GM23338 (cell line): ENCODE data around the gene MTERF2. TPM values are rescaled to one million over a fixed set of nuclear protein-coding genes. Genes with fewer than 3 reads are reported as not detected.

Experiments used
- ATAC-seq: fragments of 200-7000 bp; cut with Tn5 transposase; 3 replicates; pipeline ENCODE4 v1.9.1; 2020
- DNase-seq: peaks from one replicate; pipeline ENCODE4 v3.0.0-alpha.2; 2015; ENCODE audit warnings: low spot score
- H2AFZ ChIP-seq: fragments of 200-600 bp; sonication (generic); 2 replicates; pipeline ENCODE4 v1.8.0; 2016; ENCODE audit warnings: antibody characterized with exemption, mild to moderate bottlenecking, moderate library complexity
- H3F3A ChIP-seq: fragments of 200-600 bp; sonication (generic); replicated peaks from 2 replicates; pipeline ENCODE4 v1.8.0; 2017; ENCODE audit warnings: antibody characterized with exemption, mixed run types, low read depth
- H3K27ac ChIP-seq: fragments of 200-600 bp; sonication (generic); 2 replicates; pipeline ENCODE4 v1.6.1; 2016; ENCODE audit warnings: low read depth
- H3K27me3 ChIP-seq: fragments of 200-600 bp; sonication (generic); 2 replicates; pipeline ENCODE4 v1.8.0; 2016; ENCODE audit warnings: mild to moderate bottlenecking, mixed run types, moderate library complexity; ENCODE audit not compliant: insufficient read depth
- H3K36me3 ChIP-seq: fragments of 200-600 bp; sonication (generic); 2 replicates; pipeline ENCODE4 v1.8.0; 2016; ENCODE audit warnings: mild to moderate bottlenecking; ENCODE audit not compliant: insufficient read depth
- H3K4me1 ChIP-seq: fragments of 200-600 bp; sonication (generic); 2 replicates; pipeline ENCODE4 v1.8.0; 2016; ENCODE audit warnings: mild to moderate bottlenecking, moderate library complexity; ENCODE audit not compliant: insufficient read depth
- H3K4me2 ChIP-seq: fragments of 200-600 bp; sonication (generic); 2 replicates; pipeline ENCODE4 v1.7.1; 2017; ENCODE audit warnings: mixed run types
- H3K4me3 ChIP-seq: fragments of 200-600 bp; sonication (generic); 2 replicates; pipeline ENCODE4 v1.6.1; 2016; ENCODE audit warnings: mixed run types
- H3K79me2 ChIP-seq: fragments of 200-600 bp; sonication (generic); replicated peaks from 2 replicates; pipeline ENCODE4 v1.8.0; 2017; ENCODE audit warnings: mild to moderate bottlenecking; ENCODE audit not compliant: insufficient read depth
- H3K9me2 ChIP-seq: fragments of 200-600 bp; sonication (generic); 2 replicates; pipeline ENCODE4 v1.8.0; 2017; ENCODE audit not compliant: insufficient read depth
- H4K20me1 ChIP-seq: fragments of 200-600 bp; sonication (generic); replicated peaks from 2 replicates; pipeline ENCODE4 v1.8.0; 2017; ENCODE audit warnings: mild to moderate bottlenecking; ENCODE audit not compliant: insufficient read depth
- H3K27ac Mint-ChIP-seq: 2 replicates; pipeline ENCODE4 v1.8.0; 2020; ENCODE audit warnings: inconsistent platforms, mild to moderate bottlenecking, moderate library complexity, mixed read lengths
- H3K27me3 Mint-ChIP-seq: 3 replicates; pipeline ENCODE4 v1.8.0; 2022; ENCODE audit warnings: low read depth, mild to moderate bottlenecking, moderate library complexity, mixed read lengths, inconsistent platforms; ENCODE audit not compliant: insufficient read depth, poor library complexity
- H3K36me3 Mint-ChIP-seq: 3 replicates; pipeline ENCODE4 v1.8.0; 2021; ENCODE audit warnings: low read depth, mild to moderate bottlenecking, inconsistent platforms, moderate library complexity, mixed read lengths
- H3K4me1 Mint-ChIP-seq: 3 replicates; pipeline ENCODE4 v1.8.0; 2020; ENCODE audit warnings: mild to moderate bottlenecking, inconsistent platforms, mixed read lengths
- H3K4me3 Mint-ChIP-seq: 3 replicates; pipeline ENCODE4 v1.8.0; 2021; ENCODE audit warnings: moderate library complexity, mild to moderate bottlenecking, inconsistent platforms, mixed read lengths
- H3K9me3 Mint-ChIP-seq: 3 replicates; pipeline ENCODE4 v1.8.0; 2020; ENCODE audit warnings: moderate library complexity, mild to moderate bottlenecking, inconsistent platforms, mixed read lengths
- CREB1 ChIP-seq: fragments of 250-450 bp; sonication (Bioruptor Pico); IDR thresholded peaks from 2 replicates; pipeline ENCODE4 v1.5.0; 2020; ENCODE audit warnings: low read depth, mild to moderate bottlenecking, moderate library complexity
- CTCF ChIP-seq, 2 experiments: fragments of 200-600 bp in 1 of 2; sonication (generic) in 1 of 2; conservative IDR thresholded peaks; 2 replicates each; pipeline versions ENCODE4 v1.5.1 to v1.6.1; 2016 to 2017; ENCODE audit warnings: antibody characterized with exemption in 2 of 2, low read depth in 2 of 2, mild to moderate bottlenecking in 2 of 2, moderate library complexity in 1 of 2
- EZH2 ChIP-seq: fragments of 200-600 bp; sonication (generic); IDR thresholded peaks from one replicate; pipeline ENCODE4 v1.8.0; 2017; ENCODE audit warnings: antibody characterized with exemption, mild to moderate bottlenecking, low read depth; ENCODE audit not compliant: unreplicated experiment
- EZH2phosphoT487 ChIP-seq: fragments of 200-600 bp; sonication (generic); IDR thresholded peaks from one replicate; pipeline ENCODE4 v1.8.1; 2018; ENCODE audit warnings: antibody characterized with exemption; ENCODE audit not compliant: unreplicated experiment
- JUNB ChIP-seq: IDR thresholded peaks from one replicate; pipeline ENCODE4 v1.6.1; 2016; ENCODE audit warnings: antibody characterized with exemption; ENCODE audit not compliant: unreplicated experiment
- NANOG ChIP-seq: IDR thresholded peaks from 2 replicates; pipeline ENCODE4 v1.6.1; 2016; ENCODE audit warnings: antibody characterized with exemption, borderline replicate concordance
- POLR2AphosphoS5 ChIP-seq: IDR thresholded peaks from 2 replicates; pipeline ENCODE4 v1.6.1; 2016; ENCODE audit warnings: antibody characterized with exemption, low read depth
- STAT1 ChIP-seq: IDR thresholded peaks from one replicate; pipeline ENCODE4 v1.6.1; 2016; ENCODE audit warnings: antibody characterized with exemption; ENCODE audit not compliant: unreplicated experiment
- ZNF114 ChIP-seq: fragments of 250-450 bp; sonication (Bioruptor Pico); IDR thresholded peaks from 2 replicates; pipeline ENCODE4 v1.5.0; 2020; ENCODE audit warnings: mild to moderate bottlenecking, moderate library complexity
- ZNF331 ChIP-seq: fragments of 250-450 bp; sonication (Bioruptor Pico); IDR thresholded peaks from 2 replicates; pipeline ENCODE4 v1.5.0; 2020; ENCODE audit warnings: low read depth, mild to moderate bottlenecking, moderate library complexity
- ZNF462 ChIP-seq: fragments of 250-450 bp; sonication (Bioruptor Pico); IDR thresholded peaks from 2 replicates; pipeline ENCODE4 v1.5.0; 2020; ENCODE audit warnings: mild to moderate bottlenecking, moderate library complexity
- polyA plus RNA-seq: library from polyadenylated mRNA; unstranded; fragments of >200 nt; fragmentation: Nextera tagmentation; extraction: Ambion mirVana; gene quantifications from 2 replicates; pipeline ENCODE4 v1.2.1, GENCODE V29; 2016
- total RNA-seq: library from RNA; depleted of rRNA; stranded (reverse); fragments of >200 nt; shearing (Covaris generic); gene quantifications from 2 replicates; pipeline ENCODE4 v1.2.3, GENCODE V29; 2014
- TF ChIP-seq, protein P1 (sequence below): IDR thresholded peaks from one replicate; pipeline ENCODE4 v1.6.1; 2018; ENCODE audit warnings: antibody characterized with exemption; ENCODE audit not compliant: unreplicated experiment
- TF ChIP-seq, protein P2 (sequence below): IDR thresholded peaks from 2 replicates; pipeline ENCODE4 v1.6.1; 2016; ENCODE audit warnings: antibody characterized with exemption

Gene MTERF2
- total and polyA plus RNA-seq, 2 experiments from 2014 or later, result 9.2 to 11.0 TPM

- Mint-ChIP-seq H3K4me3 (no peak overlapping the region), H3K27me3 (peaks cover 6% of the 10 kb centered on the region), H3K36me3 (peaks cover 10% of the 10 kb centered on the region; the same call in 1 of the 3 replicates), H3K27ac (no peak overlapping the region), H3K9me3 (peaks cover 59% of the 10 kb centered on the region), H3K4me1 (no peaks in the 10 kb centered on the region)
- DNase-seq (no peak), ATAC-seq (no peak)
- Histone ChIP-seq H4K20me1 (no peaks in the 10 kb centered on the region), H3K79me2 (no peaks in the 10 kb centered on the region), H3K27ac (no peak overlapping the region), H3K9me2 (0 out of 2 replicates have a peak, but pooled peaks cover 6% of the 10 kb centered on the region), H3K4me2 (no peak overlapping the region), H3K27me3 (no peaks in the 10 kb centered on the region), H2AFZ (no peak overlapping the region), H3K36me3 (peaks cover 8% of the 10 kb centered on the region), H3K4me3 (no peak overlapping the region), H3K4me1 (no peaks in the 10 kb centered on the region), H3F3A (no peaks in the 10 kb centered on the region)
- TF ChIP-seq STAT1 (no peak), CREB1 (no peak), NANOG (no peak), ZNF331 (CRISPR knock-in tag) (no peak), POLR2AphosphoS5 (no peak), ZNF114 (CRISPR knock-in tag) (no peak), CTCF (conservative IDR thresholded peaks at IDR 0.05; ENCODE audit: low read depth in 2 of 2) (no peak), EZH2phosphoT487 (no peak), ZNF462 (CRISPR knock-in tag) (no peak), EZH2 (no peak), JUNB (no peak)
- TF ChIP-seq, protein P1, sequence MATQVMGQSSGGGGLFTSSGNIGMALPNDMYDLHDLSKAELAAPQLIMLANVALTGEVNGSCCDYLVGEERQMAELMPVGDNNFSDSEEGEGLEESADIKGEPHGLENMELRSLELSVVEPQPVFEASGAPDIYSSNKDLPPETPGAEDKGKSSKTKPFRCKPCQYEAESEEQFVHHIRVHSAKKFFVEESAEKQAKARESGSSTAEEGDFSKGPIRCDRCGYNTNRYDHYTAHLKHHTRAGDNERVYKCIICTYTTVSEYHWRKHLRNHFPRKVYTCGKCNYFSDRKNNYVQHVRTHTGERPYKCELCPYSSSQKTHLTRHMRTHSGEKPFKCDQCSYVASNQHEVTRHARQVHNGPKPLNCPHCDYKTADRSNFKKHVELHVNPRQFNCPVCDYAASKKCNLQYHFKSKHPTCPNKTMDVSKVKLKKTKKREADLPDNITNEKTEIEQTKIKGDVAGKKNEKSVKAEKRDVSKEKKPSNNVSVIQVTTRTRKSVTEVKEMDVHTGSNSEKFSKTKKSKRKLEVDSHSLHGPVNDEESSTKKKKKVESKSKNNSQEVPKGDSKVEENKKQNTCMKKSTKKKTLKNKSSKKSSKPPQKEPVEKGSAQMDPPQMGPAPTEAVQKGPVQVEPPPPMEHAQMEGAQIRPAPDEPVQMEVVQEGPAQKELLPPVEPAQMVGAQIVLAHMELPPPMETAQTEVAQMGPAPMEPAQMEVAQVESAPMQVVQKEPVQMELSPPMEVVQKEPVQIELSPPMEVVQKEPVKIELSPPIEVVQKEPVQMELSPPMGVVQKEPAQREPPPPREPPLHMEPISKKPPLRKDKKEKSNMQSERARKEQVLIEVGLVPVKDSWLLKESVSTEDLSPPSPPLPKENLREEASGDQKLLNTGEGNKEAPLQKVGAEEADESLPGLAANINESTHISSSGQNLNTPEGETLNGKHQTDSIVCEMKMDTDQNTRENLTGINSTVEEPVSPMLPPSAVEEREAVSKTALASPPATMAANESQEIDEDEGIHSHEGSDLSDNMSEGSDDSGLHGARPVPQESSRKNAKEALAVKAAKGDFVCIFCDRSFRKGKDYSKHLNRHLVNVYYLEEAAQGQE, result no peak
- TF ChIP-seq, protein P2, sequence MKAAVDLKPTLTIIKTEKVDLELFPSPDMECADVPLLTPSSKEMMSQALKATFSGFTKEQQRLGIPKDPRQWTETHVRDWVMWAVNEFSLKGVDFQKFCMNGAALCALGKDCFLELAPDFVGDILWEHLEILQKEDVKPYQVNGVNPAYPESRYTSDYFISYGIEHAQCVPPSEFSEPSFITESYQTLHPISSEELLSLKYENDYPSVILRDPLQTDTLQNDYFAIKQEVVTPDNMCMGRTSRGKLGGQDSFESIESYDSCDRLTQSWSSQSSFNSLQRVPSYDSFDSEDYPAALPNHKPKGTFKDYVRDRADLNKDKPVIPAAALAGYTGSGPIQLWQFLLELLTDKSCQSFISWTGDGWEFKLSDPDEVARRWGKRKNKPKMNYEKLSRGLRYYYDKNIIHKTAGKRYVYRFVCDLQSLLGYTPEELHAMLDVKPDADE, result no peak
Measured at GRCh38 chr12:106942775-106943174, 44.2 kb downstream of the MTERF2 start.
